ENCODE data around the gene OVOL1.

The OVOL1 gene

DNA sequence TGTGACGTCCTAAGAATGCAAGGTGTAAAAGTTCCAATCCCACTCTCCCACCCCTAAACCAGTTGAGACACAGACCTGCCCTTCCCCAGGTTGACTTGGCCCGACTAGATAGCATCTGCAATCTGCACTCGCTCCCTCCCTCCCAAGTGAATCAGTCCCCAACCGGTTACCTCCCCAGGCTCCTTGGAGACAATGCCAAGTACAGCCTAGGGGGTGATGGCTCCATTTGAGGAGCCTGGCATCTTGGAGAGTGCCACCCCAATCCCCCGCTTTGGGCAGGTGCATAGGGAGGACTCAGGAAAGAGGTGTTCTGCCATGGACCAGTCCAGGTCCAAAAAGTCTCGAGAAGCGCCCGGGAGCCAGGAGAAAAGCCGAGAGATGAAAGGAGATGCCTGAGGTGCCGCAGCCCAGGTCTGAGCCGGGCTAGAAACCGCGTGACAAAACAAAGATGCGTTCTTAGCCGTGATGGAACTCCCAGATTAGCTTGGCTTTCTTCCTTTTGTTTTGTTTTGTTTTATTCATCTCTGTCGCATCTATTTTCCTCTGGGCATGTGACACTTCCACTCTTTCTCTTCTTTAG lies 28.2 kb downstream of the OVOL1 start:
- H3K4me3 ChIP-seq (ENCODE audit: low read depth, low read length): no peak overlapping the region
- TF ChIP-seq, protein P1, sequence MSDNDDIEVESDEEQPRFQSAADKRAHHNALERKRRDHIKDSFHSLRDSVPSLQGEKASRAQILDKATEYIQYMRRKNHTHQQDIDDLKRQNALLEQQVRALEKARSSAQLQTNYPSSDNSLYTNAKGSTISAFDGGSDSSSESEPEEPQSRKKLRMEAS (IDR thresholded peaks at IDR 0.05; ENCODE audit: low read depth, low read length): no peak
- TF ChIP-seq, protein P2, sequence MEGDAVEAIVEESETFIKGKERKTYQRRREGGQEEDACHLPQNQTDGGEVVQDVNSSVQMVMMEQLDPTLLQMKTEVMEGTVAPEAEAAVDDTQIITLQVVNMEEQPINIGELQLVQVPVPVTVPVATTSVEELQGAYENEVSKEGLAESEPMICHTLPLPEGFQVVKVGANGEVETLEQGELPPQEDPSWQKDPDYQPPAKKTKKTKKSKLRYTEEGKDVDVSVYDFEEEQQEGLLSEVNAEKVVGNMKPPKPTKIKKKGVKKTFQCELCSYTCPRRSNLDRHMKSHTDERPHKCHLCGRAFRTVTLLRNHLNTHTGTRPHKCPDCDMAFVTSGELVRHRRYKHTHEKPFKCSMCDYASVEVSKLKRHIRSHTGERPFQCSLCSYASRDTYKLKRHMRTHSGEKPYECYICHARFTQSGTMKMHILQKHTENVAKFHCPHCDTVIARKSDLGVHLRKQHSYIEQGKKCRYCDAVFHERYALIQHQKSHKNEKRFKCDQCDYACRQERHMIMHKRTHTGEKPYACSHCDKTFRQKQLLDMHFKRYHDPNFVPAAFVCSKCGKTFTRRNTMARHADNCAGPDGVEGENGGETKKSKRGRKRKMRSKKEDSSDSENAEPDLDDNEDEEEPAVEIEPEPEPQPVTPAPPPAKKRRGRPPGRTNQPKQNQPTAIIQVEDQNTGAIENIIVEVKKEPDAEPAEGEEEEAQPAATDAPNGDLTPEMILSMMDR (IDR thresholded peaks at IDR 0.05; ENCODE audit: low read depth, low read length): no peak
- TF ChIP-seq POLR2A (IDR thresholded peaks at IDR 0.05; ENCODE audit: extremely low read depth, insufficient read length) (no peak), MYC (IDR thresholded peaks at IDR 0.05; ENCODE audit: low read depth, low read length) (no peak)
- no peak for DNase-seq (ENCODE audit: low read depth)

DNA sequence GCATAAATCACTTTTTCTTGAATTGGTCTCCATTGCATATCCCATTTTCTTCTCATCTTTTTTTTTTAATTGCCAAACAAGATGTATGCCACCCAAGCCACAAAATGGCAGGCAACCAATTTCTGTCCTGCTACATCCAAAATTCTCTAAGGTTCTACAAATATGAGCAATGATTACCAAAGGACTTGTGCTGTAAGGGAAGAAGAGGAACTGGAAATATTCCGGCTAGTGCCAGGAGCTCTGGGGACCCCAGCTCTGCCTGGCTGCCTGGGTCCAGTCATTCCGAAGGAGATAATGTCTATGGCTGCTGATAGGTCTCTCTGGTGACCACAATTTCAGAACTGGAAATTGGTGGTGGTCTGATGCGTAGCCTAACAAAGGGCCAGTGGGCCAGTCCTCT lies 29.8 kb downstream of the OVOL1 start:
- H3K4me3 ChIP-seq (ENCODE audit: low read depth, low read length): no peak overlapping the region
- no peak for DNase-seq (ENCODE audit: low read depth)
- TF ChIP-seq MYC (IDR thresholded peaks at IDR 0.05; ENCODE audit: low read depth, low read length): no peak
- TF ChIP-seq, protein P2 (IDR thresholded peaks at IDR 0.05; ENCODE audit: low read depth, low read length): no peak
- TF ChIP-seq, protein P1 (IDR thresholded peaks at IDR 0.05; ENCODE audit: low read depth, low read length): no peak
- no peak for TF ChIP-seq POLR2A (IDR thresholded peaks at IDR 0.05; ENCODE audit: extremely low read depth, insufficient read length)

DNA sequence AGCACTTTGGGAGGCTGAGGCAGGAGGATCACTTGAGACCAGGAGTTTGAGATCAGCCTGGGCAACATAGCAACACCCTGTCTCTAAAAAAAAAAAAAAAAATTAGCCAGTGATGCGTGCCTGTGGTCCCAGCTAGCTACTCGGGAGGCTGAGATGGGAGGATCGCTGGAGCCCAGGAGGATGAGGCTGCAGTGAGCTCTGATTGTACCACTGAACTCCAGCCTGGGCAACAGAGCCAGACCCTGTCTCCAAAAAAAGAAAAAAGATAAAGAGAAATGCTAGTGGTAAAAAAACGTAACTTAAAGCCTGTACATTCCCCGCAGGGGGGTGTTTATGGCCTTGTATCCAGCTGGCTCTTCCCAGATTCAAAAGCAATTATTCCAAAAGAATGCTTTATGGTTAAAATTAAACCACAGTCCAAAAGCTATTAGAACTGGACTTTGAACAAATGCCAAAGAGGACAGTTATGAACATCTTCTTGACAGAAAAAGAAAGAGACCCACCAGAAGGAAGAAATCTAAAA lies 30.5 kb downstream of the OVOL1 start:
- H3K4me3 ChIP-seq (ENCODE audit: low read depth, low read length): peak overlapping the region; percentile 63
- DNase-seq (ENCODE audit: low read depth): no peak
- TF ChIP-seq POLR2A (IDR thresholded peaks at IDR 0.05; ENCODE audit: extremely low read depth, insufficient read length) (no peak), MYC (IDR thresholded peaks at IDR 0.05; ENCODE audit: low read depth, low read length) (no peak)
- TF ChIP-seq, protein P1 (IDR thresholded peaks at IDR 0.05; ENCODE audit: low read depth, low read length): no peak
- TF ChIP-seq, protein P2 (IDR thresholded peaks at IDR 0.05; ENCODE audit: low read depth, low read length): no peak

DNA sequence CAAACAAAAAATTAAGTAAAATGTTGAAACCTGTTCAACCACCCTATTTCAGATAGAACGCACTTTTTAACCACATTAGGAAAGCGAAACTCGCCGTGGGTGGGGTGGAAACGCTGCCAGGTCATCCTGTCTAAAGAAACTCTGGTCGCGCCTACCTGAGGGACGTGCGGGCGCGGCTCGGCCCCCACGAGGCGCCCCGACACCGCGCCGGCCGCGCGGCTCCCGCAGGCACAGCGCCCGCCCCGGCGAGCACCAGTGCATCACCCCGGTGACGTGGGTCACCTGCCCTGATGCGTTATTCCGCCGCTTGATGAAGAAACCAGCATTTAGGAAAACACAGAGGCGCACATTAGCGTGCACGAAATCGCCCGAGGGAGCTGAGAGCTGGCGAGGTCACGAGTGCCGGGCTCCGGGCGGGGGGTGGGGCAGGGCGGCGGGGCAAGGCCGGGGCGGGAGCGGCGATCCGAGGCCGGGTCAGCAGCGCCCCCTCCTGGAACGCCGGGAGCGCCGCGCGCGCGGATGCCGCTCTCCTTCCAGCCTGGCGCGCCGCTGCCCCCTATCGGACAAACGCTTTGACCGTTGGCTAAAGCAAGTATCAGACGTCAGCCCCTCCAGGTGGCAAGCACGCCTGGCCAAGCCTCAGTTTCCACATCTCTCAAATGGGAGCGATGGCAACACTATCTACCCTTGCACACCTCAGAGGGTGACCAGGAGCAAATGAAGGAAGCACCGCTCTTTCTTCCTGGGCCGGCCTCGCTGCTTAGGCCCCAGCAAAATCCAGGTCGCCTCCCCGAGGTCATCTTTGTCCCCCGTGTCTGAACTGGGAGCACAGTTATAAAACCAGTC lies 31.2 kb downstream of the OVOL1 start:
- DNase-seq (ENCODE audit: low read depth): peak; percentile 89
- TF ChIP-seq MYC (IDR thresholded peaks at IDR 0.05; ENCODE audit: low read depth, low read length): no peak; the same call in none of the 2 replicates
- TF ChIP-seq, protein P1 (IDR thresholded peaks at IDR 0.05; ENCODE audit: low read depth, low read length): peak; percentile 73
- TF ChIP-seq, protein P2 (IDR thresholded peaks at IDR 0.05; ENCODE audit: low read depth, low read length): peak; percentile 90
- TF ChIP-seq POLR2A (IDR thresholded peaks at IDR 0.05; ENCODE audit: extremely low read depth, insufficient read length): no peak
- H3K4me3 ChIP-seq (ENCODE audit: low read depth, low read length): peak overlapping the region; percentile 63

DNA sequence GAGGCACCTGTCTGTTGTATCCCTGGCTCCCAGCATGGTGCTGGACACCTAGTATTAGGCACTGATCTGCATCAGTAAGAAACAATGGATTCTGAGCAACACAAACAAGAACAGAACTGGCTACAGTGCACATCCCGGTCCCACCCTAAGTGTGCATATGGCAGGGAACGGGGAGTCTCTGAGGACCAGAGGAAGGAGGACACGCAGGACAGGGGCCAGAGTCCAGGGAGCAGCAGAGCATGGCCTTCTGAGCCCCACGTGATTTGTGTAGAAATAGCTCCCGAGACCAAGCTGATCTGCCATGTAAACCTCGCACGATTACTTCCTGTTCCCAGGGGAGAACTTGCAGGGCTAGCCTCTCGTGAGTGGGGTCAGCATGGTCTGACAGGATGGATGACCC lies 34.2 kb downstream of the OVOL1 start:
- no peak overlapping the region for H3K4me3 ChIP-seq (ENCODE audit: low read depth, low read length)
- DNase-seq (ENCODE audit: low read depth): no peak
- no peak for TF ChIP-seq MYC (IDR thresholded peaks at IDR 0.05; ENCODE audit: low read depth, low read length)
- TF ChIP-seq, protein P2 (IDR thresholded peaks at IDR 0.05; ENCODE audit: low read depth, low read length): no peak
- no peak for TF ChIP-seq POLR2A (IDR thresholded peaks at IDR 0.05; ENCODE audit: extremely low read depth, insufficient read length)
- TF ChIP-seq, protein P1 (IDR thresholded peaks at IDR 0.05; ENCODE audit: low read depth, low read length): no peak
